Hepatocyte (in vitro differentiated cells): ENCODE results near the gene RBM19. TPM values are rescaled to one million over a fixed set of nuclear protein-coding genes. Genes with fewer than 3 reads are reported as not detected.

Experiments
- DNase-seq: peaks from one replicate; pipeline ENCODE4 v3.0.0-alpha.2; 2016; ENCODE audit warnings: low spot score
- H2AFZ ChIP-seq: fragments of 200-600 bp; sonication (generic); 2 replicates; pipeline ENCODE4 v1.6.0; 2016; ENCODE audit warnings: antibody characterized with exemption, mild to moderate bottlenecking
- H3K27ac ChIP-seq: fragments of 200-600 bp; sonication (generic); 2 replicates; pipeline ENCODE4 v1.5.1; 2016; ENCODE audit warnings: mild to moderate bottlenecking
- H3K27me3 ChIP-seq: fragments of 200-600 bp; sonication (generic); 2 replicates; pipeline ENCODE4 v1.6.1; 2016
- H3K36me3 ChIP-seq: fragments of 200-600 bp; sonication (generic); replicated peaks from 2 replicates; pipeline ENCODE4 v1.5.1; 2016; ENCODE audit warnings: low read depth; ENCODE audit not compliant: insufficient read depth
- H3K4me1 ChIP-seq: fragments of 200-600 bp; sonication (generic); 2 replicates; pipeline ENCODE4 v1.5.1; 2016; ENCODE audit warnings: mild to moderate bottlenecking, moderate library complexity; ENCODE audit not compliant: insufficient read depth
- H3K4me2 ChIP-seq: fragments of 200-600 bp; sonication (generic); 2 replicates; pipeline ENCODE4 v1.6.0; 2016
- H3K4me3 ChIP-seq: fragments of 200-600 bp; sonication (generic); 2 replicates; pipeline ENCODE4 v1.5.1; 2016; ENCODE audit warnings: mild to moderate bottlenecking
- H3K79me2 ChIP-seq: fragments of 200-600 bp; sonication (generic); 2 replicates; pipeline ENCODE4 v1.6.0; 2017; ENCODE audit warnings: mild to moderate bottlenecking
- H3K9me2 ChIP-seq: fragments of 200-600 bp; sonication (generic); replicated peaks from 2 replicates; pipeline ENCODE4 v1.6.0; 2017; ENCODE audit warnings: mild to moderate bottlenecking; ENCODE audit not compliant: insufficient read depth
- H3K9me3 ChIP-seq: fragments of 200-600 bp; sonication (generic); 2 replicates; pipeline ENCODE4 v1.5.1; 2016; ENCODE audit warnings: low read depth, mild to moderate bottlenecking
- H4K20me1 ChIP-seq: fragments of 200-600 bp; sonication (generic); 2 replicates; pipeline ENCODE4 v1.6.0; 2016; ENCODE audit warnings: mild to moderate bottlenecking; ENCODE audit not compliant: insufficient read depth, poor library complexity, severe bottlenecking
- EZH2 ChIP-seq: fragments of 200-600 bp; sonication (generic); IDR thresholded peaks from 2 replicates; pipeline ENCODE4 v1.6.1; 2016; ENCODE audit warnings: antibody characterized with exemption, mild to moderate bottlenecking, borderline replicate concordance
- EZH2phosphoT487 ChIP-seq: fragments of 200-600 bp; sonication (generic); IDR thresholded peaks from one replicate; pipeline ENCODE4 v1.6.1; 2018; ENCODE audit warnings: antibody characterized with exemption, mild to moderate bottlenecking, low read depth, moderate library complexity; ENCODE audit not compliant: unreplicated experiment, severe bottlenecking
- WGBS: methylation state at CpG from one replicate; pipeline ENCODE4 v1.1.6; 2016; ENCODE audit warnings: low lambda C conversion rate; ENCODE audit errors: missing lambda C conversion rate; 5-methylcytosine and 5-hydroxymethylcytosine counted together
- polyA plus RNA-seq: library from polyadenylated mRNA; unstranded; fragments of >200 nt; fragmentation: Nextera tagmentation; extraction: Ambion mirVana; gene quantifications from 2 replicates; pipeline ENCODE4 v1.2.1, GENCODE V29; 2016
- total RNA-seq: library from RNA; depleted of rRNA; stranded (reverse); fragments of >200 nt; gene quantifications from 2 replicates; pipeline ENCODE4 v1.2.3, GENCODE V29; 2014
- TF ChIP-seq, protein P1 (sequence below): fragments of 200-600 bp; sonication (generic); IDR thresholded peaks from 2 replicates; pipeline ENCODE4 v1.5.1; 2016; ENCODE audit warnings: antibody characterized with exemption, mild to moderate bottlenecking; ENCODE audit not compliant: poor library complexity

RBM19 gene
- total and polyA plus RNA-seq, 2 experiments from 2014 or later, result 14.5 to 16.8 TPM

DNA sequence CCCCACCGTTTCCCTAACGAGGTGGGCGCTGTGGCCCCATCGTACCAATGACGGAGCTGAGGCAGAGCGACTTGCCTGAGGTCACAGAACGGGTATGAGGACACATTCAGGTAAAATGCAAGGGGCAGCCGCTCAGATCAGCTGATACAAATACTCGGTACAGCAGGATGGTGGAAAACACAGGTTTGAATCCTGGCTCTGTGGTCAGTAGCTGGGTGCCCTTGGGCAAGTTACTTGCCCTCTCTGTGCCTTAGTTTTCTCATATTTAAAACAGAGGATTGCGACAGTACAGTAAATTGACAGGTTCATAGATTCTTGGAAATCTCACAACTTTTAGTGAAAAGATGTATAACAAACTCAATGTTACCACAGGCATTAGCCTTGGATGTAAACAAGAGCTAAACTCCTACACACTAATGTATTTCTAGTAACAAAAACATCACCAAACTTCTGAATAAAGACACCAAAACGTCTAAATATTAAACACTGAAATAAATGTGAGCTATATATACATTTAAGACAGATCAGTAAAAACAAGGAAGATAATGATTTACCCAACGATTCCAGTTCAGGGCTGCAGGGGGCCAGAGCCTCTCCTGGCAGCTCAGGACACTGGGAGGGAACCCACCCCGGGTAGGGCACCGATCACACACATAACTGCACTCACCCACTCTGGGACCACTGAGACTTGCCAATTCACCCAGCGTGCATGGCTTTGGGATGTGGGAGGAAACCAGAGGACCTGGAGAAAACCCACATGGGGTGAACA lies 128.4 kb downstream of the RBM19 start:
- Histone ChIP-seq H3K4me2 (no peak overlapping the region), H4K20me1 (no peaks in the 10 kb centered on the region), H3K36me3 (no peaks in the 10 kb centered on the region), H3K79me2 (no peaks in the 10 kb centered on the region), H3K27me3 (no peaks in the 10 kb centered on the region), H3K4me1 (no peaks in the 10 kb centered on the region), H3K9me3 (no peaks in the 10 kb centered on the region), H3K27ac (no peak overlapping the region), H3K4me3 (no peak overlapping the region), H3K9me2 (no peaks in the 10 kb centered on the region), H2AFZ (no peak overlapping the region)
- TF ChIP-seq, protein P1, sequence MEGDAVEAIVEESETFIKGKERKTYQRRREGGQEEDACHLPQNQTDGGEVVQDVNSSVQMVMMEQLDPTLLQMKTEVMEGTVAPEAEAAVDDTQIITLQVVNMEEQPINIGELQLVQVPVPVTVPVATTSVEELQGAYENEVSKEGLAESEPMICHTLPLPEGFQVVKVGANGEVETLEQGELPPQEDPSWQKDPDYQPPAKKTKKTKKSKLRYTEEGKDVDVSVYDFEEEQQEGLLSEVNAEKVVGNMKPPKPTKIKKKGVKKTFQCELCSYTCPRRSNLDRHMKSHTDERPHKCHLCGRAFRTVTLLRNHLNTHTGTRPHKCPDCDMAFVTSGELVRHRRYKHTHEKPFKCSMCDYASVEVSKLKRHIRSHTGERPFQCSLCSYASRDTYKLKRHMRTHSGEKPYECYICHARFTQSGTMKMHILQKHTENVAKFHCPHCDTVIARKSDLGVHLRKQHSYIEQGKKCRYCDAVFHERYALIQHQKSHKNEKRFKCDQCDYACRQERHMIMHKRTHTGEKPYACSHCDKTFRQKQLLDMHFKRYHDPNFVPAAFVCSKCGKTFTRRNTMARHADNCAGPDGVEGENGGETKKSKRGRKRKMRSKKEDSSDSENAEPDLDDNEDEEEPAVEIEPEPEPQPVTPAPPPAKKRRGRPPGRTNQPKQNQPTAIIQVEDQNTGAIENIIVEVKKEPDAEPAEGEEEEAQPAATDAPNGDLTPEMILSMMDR, result no peak
- TF ChIP-seq EZH2 (no peak), EZH2phosphoT487 (no peak)
- no peak for DNase-seq
- 83% methylated on average over 15 of the region's 15 CpGs for WGBS

DNA sequence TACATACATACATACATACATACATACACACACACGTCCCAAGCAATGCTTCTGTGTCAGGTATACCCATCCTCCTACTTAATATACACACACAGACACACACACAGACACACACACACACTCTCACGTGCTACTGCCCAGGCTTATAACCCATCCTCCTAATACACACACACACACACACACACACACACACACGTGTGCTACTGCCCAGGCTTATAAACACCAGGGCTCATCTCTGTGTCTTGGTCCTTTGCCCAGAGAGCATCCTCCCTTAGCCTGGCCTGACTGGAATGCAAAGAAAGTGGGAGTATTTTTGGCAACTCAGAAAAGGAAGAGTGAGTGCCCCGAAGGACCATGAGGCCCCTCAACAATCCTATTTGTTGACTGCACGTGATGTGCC lies 129.0 kb downstream of the RBM19 start:
- no peaks in the 10 kb centered on the region for H4K20me1 ChIP-seq
- H3K9me2 ChIP-seq, result no peaks in the 10 kb centered on the region
- H3K36me3 ChIP-seq, result no peaks in the 10 kb centered on the region
- DNase-seq, result peak; percentile 28
- no peaks in the 10 kb centered on the region for H3K27me3 ChIP-seq
- no peak overlapping the region for H3K27ac ChIP-seq
- H3K4me2 ChIP-seq, result no peak overlapping the region
- no peak overlapping the region for H3K4me3 ChIP-seq
- no peaks in the 10 kb centered on the region for H3K9me3 ChIP-seq
- no peak overlapping the region for H2AFZ ChIP-seq
- TF ChIP-seq, protein P1, result no peak
- TF ChIP-seq EZH2phosphoT487 (no peak), EZH2 (no peak)
- H3K79me2 ChIP-seq, result no peaks in the 10 kb centered on the region
- no peaks in the 10 kb centered on the region for H3K4me1 ChIP-seq
- WGBS, result 77% methylated on average over 5 of the region's 5 CpGs

DNA sequence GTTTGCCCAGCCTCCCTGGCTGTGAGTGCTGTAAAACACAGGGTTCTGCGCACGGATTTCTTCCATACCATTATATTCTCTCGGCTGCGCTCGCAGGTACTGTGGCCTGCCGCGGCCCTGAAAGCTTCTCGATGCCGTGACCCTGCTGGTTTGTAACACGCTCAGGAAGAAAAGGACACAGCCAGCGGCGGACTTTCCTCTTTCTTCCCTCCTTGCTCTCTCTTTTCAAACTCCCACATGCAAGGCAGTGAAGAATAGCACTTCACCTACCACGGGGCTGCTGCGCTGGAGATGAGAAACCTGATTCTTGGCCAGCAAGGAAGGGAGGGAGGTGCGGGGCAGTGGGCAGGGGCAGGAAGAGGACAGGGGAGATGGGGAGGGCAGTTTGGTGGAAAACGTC lies 130.2 kb downstream of the RBM19 start:
- Histone ChIP-seq H3K36me3 (no peaks in the 10 kb centered on the region), H3K27me3 (no peaks in the 10 kb centered on the region), H2AFZ (no peak overlapping the region), H3K4me3 (no peak overlapping the region), H3K4me2 (no peak overlapping the region), H3K4me1 (no peaks in the 10 kb centered on the region), H4K20me1 (no peaks in the 10 kb centered on the region), H3K9me3 (no peaks in the 10 kb centered on the region), H3K79me2 (no peaks in the 10 kb centered on the region), H3K27ac (no peak overlapping the region), H3K9me2 (no peaks in the 10 kb centered on the region)
- no peak for TF ChIP-seq EZH2
- no peak for TF ChIP-seq EZH2phosphoT487
- TF ChIP-seq, protein P1, result no peak
- DNase-seq, result no peak
- 91% methylated on average over 16 of the region's 16 CpGs for WGBS
